Stimulated activated CD4-positive, alpha-beta T cell treated with anti-CD3 and anti-CD28 coated beads, TNF-alpha, amount 100 ng/mL, for 1 hour (primary cell): ENCODE measurements around the gene PPIL1.

Experiments used
- DNase-seq, 3 donors: peaks; one replicate each; pipeline ENCODE4 v3.0.0-alpha.2; 2020; ENCODE audit warnings: low read depth in 3 of 3, low spot score in 1 of 3

PPIL1 gene

DNA sequence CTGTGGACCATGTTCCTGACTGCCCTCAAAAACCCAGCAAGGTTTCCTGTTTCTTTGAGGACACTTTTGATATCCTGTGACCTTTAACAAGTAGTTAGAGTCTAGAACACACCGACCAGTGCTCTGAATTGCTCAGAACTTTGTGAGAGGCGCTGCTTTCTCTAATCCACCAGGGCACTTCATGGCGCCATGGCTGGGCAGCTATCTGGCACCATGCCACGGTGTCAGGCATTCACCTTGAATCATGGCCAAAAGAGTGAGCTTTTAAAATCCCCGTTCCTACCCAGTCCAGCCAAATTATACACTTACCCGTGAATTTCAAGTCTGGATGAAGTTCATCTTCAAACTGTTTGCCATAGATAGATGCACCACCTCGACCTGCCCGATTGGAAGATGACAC is 18.3 kb downstream of the PPIL1 start:
- DNase-seq = no peak

DNA sequence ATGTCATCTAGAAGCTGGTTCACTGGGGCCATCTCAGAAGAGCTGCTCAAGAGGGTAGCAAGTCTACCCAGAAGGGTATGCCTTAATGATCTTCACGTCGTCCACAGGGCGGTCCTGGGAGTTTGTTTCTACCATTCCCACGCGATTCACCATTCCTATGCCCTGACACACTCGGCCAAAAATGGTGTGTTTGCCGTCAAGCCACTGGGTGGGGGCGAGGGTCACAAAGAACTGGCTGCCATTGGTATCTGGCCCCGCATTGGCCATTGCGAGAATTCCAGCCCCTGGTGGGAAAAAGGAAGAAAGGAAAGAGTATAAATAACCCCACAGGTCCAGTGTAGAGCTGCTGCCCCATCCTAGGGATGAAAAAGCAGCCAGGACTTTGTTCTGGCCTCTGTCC is 18.9 kb downstream of the PPIL1 start:
- DNase-seq = no peak

DNA sequence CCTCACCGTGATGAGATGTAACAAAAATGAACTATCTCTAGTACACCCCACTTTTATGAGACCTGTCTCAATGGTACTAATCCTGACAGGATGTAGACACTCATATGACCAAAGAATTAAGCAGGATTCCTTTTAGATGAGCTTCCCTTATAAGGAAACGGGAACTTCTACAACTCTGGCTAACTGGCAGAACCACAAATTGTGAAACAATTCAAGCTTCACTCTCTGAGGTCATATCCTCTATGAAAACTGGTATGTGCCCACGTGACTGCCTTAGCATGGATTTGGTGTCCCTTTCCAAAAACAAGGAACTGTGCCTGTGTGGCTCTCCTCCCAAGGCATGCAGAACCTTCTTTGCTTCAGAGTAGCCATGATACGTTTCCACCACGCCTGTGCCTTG is 21.3 kb downstream of the PPIL1 start:
- DNase-seq = no peak

DNA sequence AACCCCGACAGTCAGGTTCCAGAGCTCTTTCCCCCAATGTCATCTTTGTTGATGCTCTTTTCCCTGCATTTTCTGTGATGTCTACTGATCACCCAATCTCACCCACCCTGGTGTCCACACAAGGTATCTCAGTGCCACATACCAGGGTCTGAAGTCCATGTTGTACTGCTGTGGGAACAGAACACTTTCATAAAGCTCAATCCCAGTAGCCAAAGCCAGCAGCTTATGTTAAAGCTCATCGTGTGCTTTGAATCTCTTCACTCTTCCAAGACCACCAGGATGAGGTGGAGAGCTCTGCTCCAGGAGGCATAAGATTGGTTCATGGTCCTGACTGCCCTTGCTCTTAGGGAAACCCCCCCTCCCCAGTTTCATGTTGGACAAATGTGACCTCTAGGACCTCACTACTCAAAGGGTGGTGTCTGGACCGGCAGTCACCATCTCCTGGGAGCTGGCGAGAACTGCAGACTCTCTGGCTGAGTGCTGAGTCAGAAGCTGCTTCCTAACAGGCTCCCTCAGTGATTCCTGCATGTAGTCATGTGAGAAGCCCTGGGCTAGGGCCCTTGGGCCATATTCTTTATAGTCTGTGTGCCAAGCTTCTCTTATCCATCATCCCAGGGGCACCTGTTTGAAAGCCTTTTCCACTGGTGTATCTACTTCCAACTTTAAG is 22.0 kb downstream of the PPIL1 start:
- no peak for DNase-seq

- no peak for DNase-seq
Observed at GRCh38 chr6:36851626-36852025, 23.0 kb downstream of the PPIL1 start.

DNA sequence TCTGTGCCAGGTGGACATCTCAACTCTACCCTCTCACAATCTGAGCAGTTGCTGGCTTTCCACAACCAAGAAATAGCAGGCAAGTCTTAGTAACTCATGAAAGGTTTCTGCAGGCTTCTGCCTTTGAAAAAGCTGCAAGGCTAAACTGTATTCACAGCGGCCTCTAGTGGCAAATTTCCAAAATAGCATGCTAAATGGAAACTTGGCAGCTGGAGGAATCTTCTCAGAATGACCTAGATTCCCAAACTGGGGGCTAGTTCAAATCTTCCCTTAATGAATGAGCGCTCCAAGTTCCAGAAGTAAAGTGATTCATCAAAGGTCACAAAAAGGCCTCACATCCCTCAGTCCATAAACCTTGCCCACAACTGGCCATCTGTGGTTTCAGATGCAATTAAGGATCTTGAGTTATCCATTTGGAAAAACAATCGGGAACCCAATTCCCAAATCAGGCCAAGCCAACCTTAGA is 23.4 kb downstream of the PPIL1 start:
- DNase-seq = no peak

- no peak for DNase-seq
Observed at GRCh38 chr6:36850021-36850420, 24.6 kb downstream of the PPIL1 start.

GRCh38 chr6:36848658-36849441 is 25.8 kb downstream of the PPIL1 start:
- no peak for DNase-seq

GRCh38 chr6:36847991-36848390 is 26.6 kb downstream of the PPIL1 start:
- no peak for DNase-seq

- DNase-seq = no peak
Observed at GRCh38 chr6:36847152-36847551, 27.5 kb downstream of the PPIL1 start.

DNA sequence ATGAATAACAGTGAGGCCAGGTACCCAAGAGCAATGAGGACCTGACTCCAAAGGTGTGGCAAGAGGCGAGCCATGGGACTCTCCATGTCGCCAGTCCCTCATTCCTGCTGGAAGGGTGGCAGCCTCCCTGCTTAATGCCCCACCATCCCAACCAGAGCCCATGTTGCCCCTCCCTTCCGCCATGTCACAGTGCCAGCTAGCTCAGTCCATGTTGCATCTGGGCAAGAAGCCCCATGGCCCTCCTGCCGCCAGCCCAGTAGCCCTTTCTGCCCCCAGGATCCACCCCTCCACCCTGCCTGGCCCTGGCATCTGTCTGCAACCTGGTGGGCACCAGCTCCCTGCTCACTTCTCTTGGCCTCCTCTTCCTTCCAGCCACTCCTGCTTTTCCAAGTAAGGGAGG is 29.4 kb downstream of the PPIL1 start:
- no peak for DNase-seq

DNA sequence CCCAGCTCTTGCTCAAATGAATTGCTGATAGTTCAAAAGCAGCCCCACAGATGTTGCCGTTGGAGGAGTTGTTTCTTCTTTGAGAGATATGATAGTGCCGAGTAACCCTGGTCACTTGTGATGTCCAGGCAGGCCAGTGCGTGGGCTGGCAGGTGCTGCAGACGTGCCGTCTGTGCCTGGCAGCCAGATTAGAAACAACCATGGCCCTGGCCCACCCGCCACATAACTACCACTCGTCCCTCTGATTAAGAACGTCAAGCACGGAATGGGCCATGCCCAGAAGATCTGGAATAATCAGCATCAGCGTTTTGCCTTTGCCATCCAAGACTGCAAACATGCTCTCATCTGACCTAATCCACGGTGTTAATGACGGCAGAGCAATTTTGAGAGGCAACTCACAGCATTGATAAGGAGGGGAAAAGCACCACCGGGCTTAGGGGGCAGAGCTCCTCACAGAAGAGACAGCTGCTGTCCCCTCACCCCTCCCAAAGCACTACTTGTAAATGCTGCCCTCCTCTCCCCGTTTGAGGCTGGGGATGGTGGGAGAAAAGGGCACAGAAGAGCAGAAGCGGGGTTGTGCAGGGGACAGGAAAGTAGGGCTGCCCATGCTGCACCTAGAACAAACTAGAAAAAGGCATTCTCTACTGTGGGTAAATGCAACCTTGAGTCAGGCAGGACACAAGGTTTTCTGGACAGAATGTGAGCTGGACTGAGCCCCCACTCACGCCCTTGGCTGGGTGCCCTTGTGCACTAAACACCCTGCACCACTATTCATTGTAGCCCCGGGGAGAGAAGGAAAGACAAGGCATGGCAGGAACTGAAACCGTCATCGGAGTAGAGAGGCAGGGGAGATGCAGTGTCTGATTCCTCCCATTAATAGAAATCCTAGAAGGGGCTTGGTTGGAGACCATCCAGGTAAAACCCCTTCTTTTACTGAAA is 30.1 kb downstream of the PPIL1 start:
- no peak for DNase-seq

DNA sequence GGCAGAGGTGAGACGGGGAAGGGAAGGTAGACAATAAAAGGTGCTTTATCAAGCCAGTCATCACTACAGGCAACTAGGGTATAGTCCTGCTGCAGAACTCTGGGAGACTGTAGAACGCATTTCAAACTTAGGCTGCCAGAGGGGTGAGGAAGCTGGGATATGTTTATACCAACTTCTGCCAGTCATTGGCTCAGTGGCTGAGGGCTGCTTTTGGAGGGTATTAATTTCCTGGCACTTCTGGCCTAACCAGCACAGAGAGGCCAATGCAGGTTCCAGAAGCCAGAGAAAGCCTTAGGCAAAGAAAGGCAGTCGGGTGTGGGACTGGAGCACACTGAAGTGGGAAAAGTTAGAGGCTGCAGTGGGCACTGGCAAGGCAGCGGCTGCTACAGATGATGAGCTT is 31.4 kb downstream of the PPIL1 start:
- DNase-seq = no peak

GRCh38 chr6:36841756-36842155 is 32.8 kb downstream of the PPIL1 start:
- DNase-seq = no peak

GRCh38 chr6:36840432-36841403 is 33.9 kb downstream of the PPIL1 start:
- DNase-seq = peak in 1 of 3 donors; percentile 10

DNA sequence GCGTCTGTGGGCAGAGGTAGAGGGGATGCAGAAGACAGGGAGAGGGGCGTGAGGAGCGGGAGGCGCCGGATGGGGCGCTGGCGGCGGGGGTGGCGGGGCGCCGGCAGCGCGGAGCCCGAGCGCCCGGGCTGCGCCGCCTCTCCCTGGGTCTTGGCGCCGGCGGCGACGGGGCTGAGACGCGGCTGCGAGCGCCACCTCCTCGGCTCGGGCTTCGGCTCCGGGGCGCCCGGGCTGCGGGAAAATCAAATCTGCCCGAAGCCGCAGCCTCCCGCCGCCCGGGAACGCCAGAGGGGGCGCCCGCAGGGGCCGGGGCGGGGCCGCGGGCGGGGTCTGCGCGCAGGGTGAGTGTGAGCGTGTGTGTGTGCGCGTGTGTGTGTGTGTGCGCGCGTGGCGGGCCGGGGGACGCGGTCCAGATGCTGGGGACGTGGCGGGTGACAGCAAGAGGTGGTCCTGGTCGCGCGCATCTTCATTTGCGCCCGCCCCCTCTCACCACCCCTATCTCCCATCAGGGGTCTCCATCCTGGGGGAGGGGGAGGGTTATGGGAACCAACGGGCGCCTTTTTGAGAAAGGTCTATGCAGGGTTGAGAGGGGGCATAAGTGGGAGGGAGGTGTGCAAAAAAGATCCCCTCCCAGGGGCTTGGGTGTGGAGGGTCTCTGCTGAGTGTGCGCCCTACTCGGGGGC is 34.7 kb downstream of the PPIL1 start:
- DNase-seq = peak in 2 of 3 donors; percentile 10 to 29

GRCh38 chr6:36838896-36839748 is 35.5 kb downstream of the PPIL1 start, which contains the start of gene CPNE5:
Gene CPNE5, minus strand, starts transcription at chr6:36839444. Its CDS starts 67 bp downstream, at chr6:36839377.
- DNase-seq = no peak

GRCh38 chr6:36837686-36838085 is 36.9 kb downstream of the PPIL1 start:
- no peak for DNase-seq

DNA sequence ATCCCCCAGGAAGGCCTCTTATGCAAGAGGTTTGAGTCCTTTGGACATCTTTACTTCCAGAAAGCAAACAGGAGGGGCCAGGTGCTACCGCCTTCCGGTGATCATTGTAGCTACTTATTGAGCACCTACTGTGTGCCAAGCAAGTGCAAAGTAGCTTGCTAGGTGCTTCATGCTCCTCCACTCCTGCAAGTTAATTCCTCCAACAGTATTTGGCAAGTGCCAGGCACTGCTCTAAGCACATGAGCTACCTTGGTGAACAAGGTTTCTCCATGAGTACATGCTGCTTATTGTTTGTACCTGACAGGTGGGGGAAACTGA is 37.6 kb downstream of the PPIL1 start:
- DNase-seq = no peak
